Thoracic aorta (tissue), 2 donors: ENCODE results near the gene CPN2. TPM values are rescaled to one million over a fixed set of nuclear protein-coding genes. Genes with fewer than 3 reads are reported as not detected.

Experiments
- ATAC-seq: fragments of 150-250 bp; one replicate; pipeline ENCODE4 v1.8.0; 2017; ENCODE audit warnings: low read depth; ENCODE audit not compliant: insufficient number of reproducible peaks, low FRiP score
- DNase-seq: peaks from one replicate; pipeline ENCODE4 v3.0.0-alpha.2; 2020; ENCODE audit warnings: low spot score
- H3K27ac ChIP-seq, 2 donors: fragments of 200-600 bp; sonication (generic); 1 replicate in 1 of 2; 2 replicates in 1 of 2; pipeline ENCODE4 v1.5.1; 2016; ENCODE audit warnings: mild to moderate bottlenecking in 2 of 2, moderate library complexity in 2 of 2
- H3K27me3 ChIP-seq: fragments of 200-600 bp; sonication (generic); replicated peaks from 2 replicates; pipeline ENCODE4 v1.6.0; 2016; ENCODE audit warnings: mild to moderate bottlenecking; ENCODE audit not compliant: insufficient read depth
- H3K36me3 ChIP-seq: fragments of 200-600 bp; sonication (generic); one replicate; pipeline ENCODE4 v1.5.1; 2016
- H3K4me1 ChIP-seq, 2 donors: fragments of 200-600 bp; sonication (generic); 1 replicate in 1 of 2; 2 replicates in 1 of 2; pipeline versions ENCODE4 v1.5.1 to v1.6.0; 2016; ENCODE audit warnings: low read depth in 2 of 2, mild to moderate bottlenecking in 1 of 2; ENCODE audit not compliant: control insufficient read depth in 1 of 2
- H3K4me3 ChIP-seq: fragments of 200-600 bp; sonication (generic); 2 replicates; pipeline ENCODE4 v1.5.1; 2016; ENCODE audit warnings: mild to moderate bottlenecking
- H3K9me3 ChIP-seq: fragments of 200-600 bp; sonication (generic); 2 replicates; pipeline ENCODE4 v1.5.1; 2016
- CTCF ChIP-seq: fragments of 200-600 bp; sonication (generic); IDR thresholded peaks from one replicate; pipeline ENCODE4 v1.5.1; 2019; ENCODE audit warnings: antibody characterized with exemption
- total RNA-seq, 2 donors: library from RNA; depleted of rRNA; stranded (reverse); fragments of >200 nt; gene quantifications; one replicate each; pipeline versions ENCODE4 v1.1.0 to v1.2.3, GENCODE V29; 2016

Gene CPN2
- total RNA-seq, 2 donors from 2014 or later: not detected

- Histone ChIP-seq H3K27ac (no peak overlapping the region), H3K27me3 (no peaks in the 10 kb centered on the region), H3K9me3 (no peaks in the 10 kb centered on the region), H3K36me3 (no peaks in the 10 kb centered on the region), H3K4me3 (no peak overlapping the region), H3K4me1 (peaks cover 3 to 11% of the 10 kb centered on the region in 2 donors)
- TF ChIP-seq CTCF: no peak
- DNase-seq: no peak
- ATAC-seq: no peak
Observed at GRCh38 chr3:194326968-194327217, 24.2 kb downstream of the CPN2 start.

DNA sequence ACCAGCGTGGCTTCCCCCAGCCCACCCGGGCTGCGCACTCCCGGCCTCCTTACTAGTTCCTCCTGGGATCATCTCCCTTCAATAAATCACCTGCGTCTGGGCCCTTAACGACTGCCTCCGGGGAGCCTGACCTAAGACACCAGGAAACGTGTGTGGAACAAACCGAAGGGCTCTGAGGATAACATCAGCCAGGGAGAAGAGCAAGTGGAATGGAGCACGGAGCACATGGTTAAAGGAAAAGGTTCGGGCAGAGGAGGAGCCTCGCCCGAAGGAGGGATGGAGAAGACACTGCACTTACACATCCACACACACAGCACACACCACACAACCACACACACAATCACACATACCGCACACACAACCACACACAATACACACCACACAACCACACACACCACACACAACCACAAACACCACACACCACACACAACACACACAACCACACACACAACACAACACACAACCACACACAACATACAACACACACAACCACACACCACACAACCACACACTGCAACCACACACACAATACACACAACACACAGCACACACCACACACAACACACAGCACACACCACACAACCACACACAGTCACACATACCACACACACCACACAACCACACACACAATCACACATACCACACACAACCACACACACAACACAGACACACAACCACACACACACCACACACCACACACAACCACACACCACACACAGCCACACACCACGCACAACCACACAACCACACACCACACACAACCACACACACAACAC, 24.7 kb downstream of the CPN2 start:
- no peaks in the 10 kb centered on the region for H3K27me3 ChIP-seq
- no peak overlapping the region for H3K27ac ChIP-seq
- H3K9me3 ChIP-seq: no peaks in the 10 kb centered on the region
- no peak for TF ChIP-seq CTCF
- H3K36me3 ChIP-seq: no peaks in the 10 kb centered on the region
- ATAC-seq: no peak
- H3K4me1 ChIP-seq: peaks cover 3 to 11% of the 10 kb centered on the region in 2 donors
- no peak for DNase-seq
- no peak overlapping the region for H3K4me3 ChIP-seq

GRCh38 chr3:194325424-194326153, 25.5 kb downstream of the CPN2 start:
- DNase-seq: no peak
- no peak for ATAC-seq
- H3K4me3 ChIP-seq: no peak overlapping the region
- peaks cover 3 to 11% of the 10 kb centered on the region in 2 donors for H3K4me1 ChIP-seq
- no peaks in the 10 kb centered on the region for H3K36me3 ChIP-seq
- no peak for TF ChIP-seq CTCF
- no peaks in the 10 kb centered on the region for H3K9me3 ChIP-seq
- H3K27me3 ChIP-seq: no peaks in the 10 kb centered on the region
- no peak overlapping the region for H3K27ac ChIP-seq

GRCh38 chr3:194324823-194325327, 26.3 kb downstream of the CPN2 start:
- no peaks in the 10 kb centered on the region for H3K36me3 ChIP-seq
- DNase-seq (no peak), ATAC-seq (no peak)
- peaks cover 3 to 11% of the 10 kb centered on the region in 2 donors for H3K4me1 ChIP-seq
- TF ChIP-seq CTCF: no peak
- no peaks in the 10 kb centered on the region for H3K9me3 ChIP-seq
- H3K4me3 ChIP-seq: no peak overlapping the region
- H3K27ac ChIP-seq: no peak overlapping the region
- no peaks in the 10 kb centered on the region for H3K27me3 ChIP-seq
